Frontal cortex (tissue), 4 donors: Measurements from ENCODE around the gene SPATA24. TPM values are rescaled to one million over a fixed set of nuclear protein-coding genes. Genes with fewer than 3 reads are reported as not detected.
"Not testable (repeated sequence)": the region's sequence is repeated elsewhere in the genome, so short reads cannot be mapped to it uniquely, and the experiment has no call there.

Source experiments
- DNase-seq, 2 donors: peaks; one replicate each; pipeline ENCODE4 v3.0.0; 2012; ENCODE audit warnings: low spot score in 2 of 2
- FAIRE-seq: peaks from 2 replicates; lab custom pipeline; 2012; peaks lifted over from hg19 to GRCh38; lab: Jason Lieb, UNC
- small RNA-seq: library from RNA; depleted of rRNA; stranded (forward); fragments of <200 nt; gene quantifications from one replicate; pipeline ENCODE3, GENCODE V24; 2014
- total RNA-seq: library from RNA; depleted of rRNA; stranded (reverse); fragments of >200 nt; gene quantifications from one replicate; pipeline ENCODE4 v1.2.3, GENCODE V29; 2014
- donor health status: control.
- donor health status: control.
- donor health status: control.

The SPATA24 gene
- total RNA-seq, 1 donor from 2014 or later = 1.6 TPM

DNA sequence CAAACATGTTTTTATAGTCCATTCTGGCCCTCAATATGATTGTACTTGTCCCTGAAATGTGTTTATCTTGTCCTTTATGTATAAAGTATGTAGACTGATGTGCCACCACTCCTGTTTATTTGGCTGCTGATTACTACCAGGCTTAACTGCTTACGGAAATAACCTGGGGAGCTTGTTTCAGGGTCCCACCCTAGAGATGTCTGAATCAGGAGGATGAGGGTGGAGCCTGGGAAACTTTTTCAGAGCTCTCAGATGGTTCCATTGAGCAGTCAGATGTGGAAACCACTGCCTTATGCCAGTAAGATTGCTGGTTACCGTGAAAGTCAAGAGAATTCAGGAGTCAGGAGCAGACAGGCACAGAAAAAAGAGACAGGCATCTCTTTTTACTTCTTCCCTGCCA, 40.0 kb downstream of the SPATA24 start:
- FAIRE-seq (no peak), DNase-seq (no peak)

DNA sequence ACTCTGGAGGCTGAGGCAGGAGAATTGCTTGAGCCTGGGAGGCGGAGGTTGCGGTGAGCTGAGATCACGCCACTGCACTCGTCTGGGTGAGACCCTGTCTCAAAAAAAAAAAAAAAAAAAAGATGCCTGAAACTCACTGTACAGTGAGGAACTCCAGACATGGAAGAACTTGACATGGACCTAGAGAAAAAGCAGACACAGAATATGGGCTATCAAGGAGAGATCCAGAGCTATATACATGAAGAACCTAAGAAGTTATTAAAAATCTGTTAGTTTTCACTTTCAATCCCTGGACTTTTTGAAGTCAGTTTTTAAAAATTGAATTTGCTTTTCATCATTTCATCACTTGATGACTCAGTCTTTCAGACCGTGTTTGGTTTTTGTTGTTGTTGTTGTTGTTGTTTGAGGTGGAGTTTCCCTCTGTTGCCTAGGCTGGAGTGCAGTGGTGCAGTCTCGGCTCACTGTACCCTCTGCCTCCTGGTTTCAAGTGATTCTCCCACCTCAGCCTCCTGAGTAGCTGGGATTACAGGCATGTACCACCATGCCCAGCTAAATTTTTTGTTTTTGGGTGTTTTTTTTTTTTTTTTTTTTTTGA, 42.0 kb downstream of the SPATA24 start:
- no peak for FAIRE-seq

DNA sequence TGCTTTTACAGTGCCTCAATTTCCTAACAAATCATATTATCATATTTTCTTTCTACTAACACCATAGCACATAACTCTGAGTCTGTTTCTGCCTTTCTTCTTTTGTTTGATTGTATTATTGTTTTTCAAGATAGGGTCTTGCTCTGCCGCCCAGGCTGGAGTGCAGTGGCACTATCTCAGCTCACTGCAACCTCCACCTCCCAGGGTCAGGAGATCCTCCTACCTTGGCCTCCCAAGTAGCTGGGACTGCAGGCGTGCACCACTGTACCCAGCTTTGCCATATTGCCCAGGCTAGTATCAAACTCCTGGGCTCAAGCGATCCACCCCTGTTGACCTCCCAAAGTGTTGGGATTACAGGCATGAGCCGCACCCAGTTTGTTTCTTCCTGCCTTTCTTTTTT, 43.5 kb downstream of the SPATA24 start:
- no peak for FAIRE-seq
- DNase-seq = no peak

More for the DNA sequence above, 42.0 kb downstream of the SPATA24 start:
- DNase-seq = no peak

DNA sequence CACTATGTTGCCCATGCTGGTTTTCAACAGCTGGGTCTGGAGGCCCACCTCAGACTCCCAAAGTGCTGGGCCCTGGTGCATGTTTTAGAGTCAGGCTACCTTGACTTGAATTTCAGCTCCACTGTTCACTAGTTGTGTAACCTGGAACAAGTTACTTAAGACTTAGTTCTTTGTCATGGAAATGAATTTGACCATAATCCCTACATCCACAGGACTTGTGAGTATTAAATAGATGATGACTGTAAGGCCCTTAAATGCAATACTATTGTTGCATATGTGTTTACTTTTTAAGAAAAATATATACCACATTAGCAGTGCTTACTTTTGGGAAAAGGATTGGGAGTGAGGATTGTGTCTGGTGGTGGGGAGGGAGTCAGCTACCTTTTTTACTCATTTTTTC, 45.8 kb downstream of the SPATA24 start:
- FAIRE-seq (no peak), DNase-seq (no peak)

DNA sequence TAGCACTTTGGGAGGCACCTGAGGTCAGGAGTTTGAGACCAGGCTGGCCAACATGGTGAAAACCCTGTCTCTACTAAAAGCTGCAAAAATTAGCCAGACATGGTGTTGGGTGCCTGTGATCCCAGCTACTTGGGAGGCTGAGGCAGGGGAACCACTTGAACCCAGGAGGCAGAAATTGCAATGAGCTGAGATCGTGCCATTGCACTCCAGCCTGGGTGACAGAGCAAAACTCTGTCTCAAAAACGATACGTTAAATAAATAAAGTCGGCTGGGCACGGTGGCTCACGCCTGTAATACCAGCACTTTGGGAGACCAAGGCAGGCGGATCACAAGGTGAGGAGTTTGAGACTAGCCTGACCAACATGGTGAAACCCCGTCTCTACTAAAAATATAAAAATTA, 48.0 kb downstream of the SPATA24 start:
- not testable (repeated sequence) for FAIRE-seq, DNase-seq

DNA sequence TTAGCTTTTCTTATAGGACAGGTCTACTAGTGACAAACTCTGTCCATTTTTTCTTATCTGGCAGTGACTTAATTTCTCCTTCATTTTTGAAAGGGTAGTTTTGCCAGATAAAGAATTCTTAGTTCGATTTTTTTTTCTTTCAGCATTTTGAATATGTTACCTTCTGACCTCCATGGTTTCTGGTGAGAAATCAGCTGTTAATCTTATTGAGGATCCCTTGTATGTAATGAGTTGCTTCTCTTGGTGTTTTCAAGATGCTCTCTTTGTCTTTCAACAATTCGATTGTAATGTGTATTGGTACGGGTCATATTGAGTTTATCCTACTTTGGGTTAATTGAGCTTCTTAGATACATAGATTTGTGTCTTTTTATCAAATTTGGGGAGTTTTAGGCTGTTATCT, 49.7 kb downstream of the SPATA24 start:
- no peak for DNase-seq
- FAIRE-seq = no peak

DNA sequence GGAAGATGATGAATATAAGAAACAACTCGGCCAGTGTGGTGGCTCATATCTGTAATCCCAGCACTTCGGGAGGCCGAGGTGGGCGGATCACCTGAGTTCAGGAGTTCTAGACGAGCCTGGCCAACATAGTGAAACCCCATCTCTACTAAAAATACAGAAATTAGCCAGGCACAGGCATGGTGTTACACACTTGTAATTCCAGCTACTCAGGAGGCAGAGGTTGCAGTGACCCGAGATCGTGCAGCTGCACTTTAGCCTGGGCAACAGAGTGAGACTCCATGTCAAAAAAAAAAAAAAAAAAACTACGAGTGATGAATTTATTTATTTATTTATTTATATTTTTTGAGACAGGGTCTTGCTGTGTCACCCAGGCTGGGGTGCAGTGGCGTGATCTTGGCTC, 56.0 kb downstream of the SPATA24 start:
- FAIRE-seq, DNase-seq: not testable (repeated sequence)

Small RNA genes lying within 50 kb of the gene (small RNA-seq; reads per million reads assigned to genes)
- 0.33 reads per million, percentile 18 among the genes with 10 or more reads in this experiment for gene RNU5B-4P

Other genes starting within 250 kb of the SPATA24 start
- gene SIL1, start 205.7 kb downstream of the SPATA24 start, total RNA-seq = 9.4 TPM
- gene MATR3, start 110.3 kb downstream of the SPATA24 start, total RNA-seq = 810 TPM
- 113 TPM for gene PAIP2, start 62.2 kb downstream of the SPATA24 start, total RNA-seq
- not detected for gene SLC23A1, start 20.8 kb downstream of the SPATA24 start, total RNA-seq
- gene MZB1, start 14.2 kb downstream of the SPATA24 start, total RNA-seq = not detected
- under 0.01 TPM for gene PROB1, start 9.0 kb downstream of the SPATA24 start, total RNA-seq
- gene DNAJC18, start 35.4 kb upstream of the SPATA24 start, total RNA-seq = 53.0 TPM
- 4.9 TPM for gene ECSCR, start 58.7 kb upstream of the SPATA24 start, total RNA-seq
- not detected for gene SMIM33, start 66.9 kb upstream of the SPATA24 start, total RNA-seq
- 3.3 TPM for gene STING1, start 78.7 kb upstream of the SPATA24 start, total RNA-seq
- 124 TPM for gene UBE2D2, start 157.2 kb upstream of the SPATA24 start, total RNA-seq
- gene CXXC5, start 244.3 kb upstream of the SPATA24 start, total RNA-seq = 38.7 TPM